PC-3 (cell line): ENCODE data around the gene DPF3. TPM values are rescaled to one million over a fixed set of nuclear protein-coding genes. Genes with fewer than 3 reads are reported as not detected.
A peak's percentile ranks its signal among the peaks of the same experiment; 100 is the strongest.

Experiments
- ATAC-seq: fragments of 200-7000 bp; cut with Tn5 transposase; 2 replicates; pipeline ENCODE4 v1.9.1; 2020; ENCODE audit warnings: mild to moderate bottlenecking, moderate library complexity
- BruUV-seq: library from RNA; stranded (reverse); fragments of 400-500 nt; replicated peaks from 2 replicates; lab custom pipeline; 2021; lab: Mats Ljungman, UMichigan
- CTCF ChIA-PET: fragments of 300-600 bp; sonication (Branson Sonifier 250); formaldehyde crosslinking; loops from one replicate; lab custom pipeline; 2022; ENCODE audit warnings: antibody characterized with exemption; lab: Charles Lee
- POLR2A ChIA-PET: fragments of 300-600 bp; sonication (Branson Sonifier 250); formaldehyde crosslinking; loops from one replicate; lab custom pipeline; 2022; ENCODE audit warnings: antibody characterized with exemption; ENCODE audit not compliant: unreplicated experiment; lab: Charles Lee
- DNase-seq: peaks from one replicate; pipeline ENCODE4 v3.0.0-alpha.2; 2015
- H2AFZ ChIP-seq: fragments of 300-600 bp; sonication (generic); 2 replicates; pipeline ENCODE4 v1.6.0; 2016; ENCODE audit warnings: antibody characterized with exemption, low read length
- H3F3A ChIP-seq: fragments of 300-600 bp; sonication (generic); one replicate; pipeline ENCODE4 v1.6.0; 2017; ENCODE audit warnings: antibody characterized with exemption, low read length, control low read depth, mild to moderate bottlenecking; ENCODE audit not compliant: unreplicated experiment
- H3K27ac ChIP-seq: fragments of 300-600 bp; sonication (generic); 2 replicates; pipeline ENCODE4 v1.5.1; 2016; ENCODE audit warnings: mild to moderate bottlenecking, low read length
- H3K27me3 ChIP-seq: fragments of 300-600 bp; sonication (generic); 2 replicates; pipeline ENCODE4 v1.6.1; 2016; ENCODE audit warnings: low read length, mixed read lengths
- H3K36me3 ChIP-seq: fragments of 300-600 bp; sonication (generic); 2 replicates; pipeline ENCODE4 v1.6.1; 2016; ENCODE audit warnings: low read depth, mixed run types, low read length, mixed read lengths
- H3K4me1 ChIP-seq: fragments of 300-600 bp; sonication (generic); 2 replicates; pipeline ENCODE4 v1.5.1; 2016; ENCODE audit warnings: low read length; ENCODE audit not compliant: insufficient read depth
- H3K4me2 ChIP-seq: fragments of 300-600 bp; sonication (generic); 2 replicates; pipeline ENCODE4 v1.6.0; 2016; ENCODE audit warnings: low read length
- H3K4me3 ChIP-seq: fragments of 300-600 bp; sonication (generic); 2 replicates; pipeline ENCODE4 v1.5.1; 2016; ENCODE audit warnings: mild to moderate bottlenecking, low read length, mixed read lengths
- H3K79me2 ChIP-seq: fragments of 300-600 bp; sonication (generic); 2 replicates; pipeline ENCODE4 v1.6.1; 2017; ENCODE audit warnings: low read length, mixed read lengths
- H3K9ac ChIP-seq: fragments of 300-600 bp; sonication (generic); 2 replicates; pipeline ENCODE4 v1.6.0; 2016; ENCODE audit warnings: mild to moderate bottlenecking, low read length
- H3K9me2 ChIP-seq: fragments of 300-600 bp; sonication (generic); replicated peaks from 2 replicates; pipeline ENCODE4 v1.6.1; 2016; ENCODE audit warnings: mixed run types, low read length, mixed read lengths
- H3K9me3 ChIP-seq: fragments of 300-600 bp; sonication (generic); 2 replicates; pipeline ENCODE4 v1.6.1; 2016; ENCODE audit warnings: low read length, mixed read lengths
- H4K20me1 ChIP-seq: fragments of 300-600 bp; sonication (generic); 2 replicates; pipeline ENCODE4 v1.6.1; 2016; ENCODE audit warnings: low read length, mixed read lengths
- CTCF ChIP-seq: fragments of 300-600 bp; sonication (generic); conservative IDR thresholded peaks from 2 replicates; pipeline ENCODE4 v1.5.1; 2017; ENCODE audit warnings: antibody characterized with exemption, low read depth, mild to moderate bottlenecking, low read length
- EZH2 ChIP-seq: fragments of 300-600 bp; sonication (generic); IDR thresholded peaks from one replicate; pipeline ENCODE4 v1.6.1; 2017; ENCODE audit warnings: antibody characterized with exemption, mild to moderate bottlenecking, low read length; ENCODE audit not compliant: unreplicated experiment
- EZH2phosphoT487 ChIP-seq: fragments of 300-600 bp; sonication (generic); IDR thresholded peaks from 2 replicates; pipeline ENCODE4 v1.6.1; 2018; ENCODE audit warnings: mild to moderate bottlenecking, antibody characterized with exemption, low read length, borderline replicate concordance
- intact Hi-C: fragments of 100-400 bp; cut with micrococcal nuclease; formaldehyde crosslinking; loops from 2 replicates; pipeline ENCODE4 v1.9.0; 2023
- total RNA-seq: library from RNA; depleted of rRNA; stranded (reverse); fragments of >200 nt; gene quantifications from 2 replicates; pipeline ENCODE4 v1.2.3, GENCODE V29; 2014

DPF3 gene
- total RNA-seq, 1 experiment from 2014 or later = 16.6 TPM

- Histone ChIP-seq H3K79me2 (no peaks in the 10 kb centered on the region), H3K27me3 (no peaks in the 10 kb centered on the region), H3K9ac (no peak overlapping the region), H3K9me3 (peaks cover 31% of the 10 kb centered on the region), H3K27ac (no peak overlapping the region), H2AFZ (no peak overlapping the region), H3K4me2 (no peak overlapping the region), H3F3A (no peaks in the 10 kb centered on the region), H3K9me2 (no peaks in the 10 kb centered on the region), H3K4me1 (no peaks in the 10 kb centered on the region), H4K20me1 (no peaks in the 10 kb centered on the region), H3K36me3 (peaks cover 30% of the 10 kb centered on the region; the same call in 1 of the 2 replicates), H3K4me3 (no peak overlapping the region)
- intact Hi-C loops = no loop called here
- ChIA-PET POLR2A (no interaction called here), CTCF (no interaction called here)
- BruUV-seq = no TSS peak
- ATAC-seq = no peak
- TF ChIP-seq EZH2 (no peak), EZH2phosphoT487 (no peak), CTCF (no peak)
- no peak for DNase-seq
Measured at GRCh38 chr14:72758993-72759392, 134.9 kb downstream of the DPF3 start.

- ATAC-seq = peak; percentile 43; the same call in 1 of the 2 replicates
- POLR2A ChIA-PET = no interaction called here
- H3K27ac ChIP-seq = no peak overlapping the region
Measured at GRCh38 chr14:72758420-72758819, 135.5 kb downstream of the DPF3 start.

More at GRCh38 chr14:72758420-72758819, 135.5 kb downstream of the DPF3 start:
- Histone ChIP-seq H3K4me3 (no peak overlapping the region), H3K4me2 (no peak overlapping the region), H3K9me3 (peaks cover 31% of the 10 kb centered on the region), H2AFZ (no peak overlapping the region), H3K9ac (no peak overlapping the region), H4K20me1 (no peaks in the 10 kb centered on the region), H3K9me2 (no peaks in the 10 kb centered on the region), H3K4me1 (no peaks in the 10 kb centered on the region), H3K79me2 (no peaks in the 10 kb centered on the region), H3K36me3 (peaks cover 30% of the 10 kb centered on the region; the same call in 1 of the 2 replicates), H3F3A (no peaks in the 10 kb centered on the region), H3K27me3 (no peaks in the 10 kb centered on the region)
- BruUV-seq = no TSS peak
- DNase-seq = no peak
- intact Hi-C loops = no loop called here
- CTCF ChIA-PET = no interaction called here
- TF ChIP-seq EZH2 = no peak
- TF ChIP-seq CTCF = peak; percentile 31; the same call in 1 of the 2 replicates
